Nephron (organoid): ENCODE data around the gene DNAH14.

Experiments
- H3K27ac Mint-ChIP-seq, 3 experiments: 2 replicates each; pipeline ENCODE4 v1.8.0; 2020; ENCODE audit warnings: mixed read lengths in 3 of 3, mild to moderate bottlenecking in 2 of 3, moderate library complexity in 1 of 3
- H3K27me3 Mint-ChIP-seq: 2 replicates; pipeline ENCODE4 v1.8.0; 2021; ENCODE audit warnings: low read depth, mild to moderate bottlenecking, moderate library complexity, mixed read lengths
- H3K36me3 Mint-ChIP-seq: 2 replicates; pipeline ENCODE4 v1.8.0; 2020; ENCODE audit warnings: low read depth, mixed read lengths
- H3K4me1 Mint-ChIP-seq: 2 replicates; pipeline ENCODE4 v1.8.0; 2020; ENCODE audit warnings: mixed read lengths
- H3K4me3 Mint-ChIP-seq, 3 experiments: 2 replicates each; pipeline ENCODE4 v1.8.0; 2020; ENCODE audit warnings: mild to moderate bottlenecking in 3 of 3, mixed read lengths in 3 of 3, moderate library complexity in 2 of 3
- H3K9me3 Mint-ChIP-seq: 2 replicates; pipeline ENCODE4 v1.8.0; 2020; ENCODE audit warnings: mixed read lengths
- CTCF ChIP-seq, 3 experiments: fragments of 200-600 bp; sonication (generic); IDR thresholded peaks; one replicate each; pipeline ENCODE4 v1.5.0; 2021; ENCODE audit warnings: antibody characterized with exemption in 3 of 3; ENCODE audit not compliant: unreplicated experiment in 3 of 3

Gene DNAH14

GRCh38 chr1:225049594-225049993 lies 120.1 kb downstream of the DNAH14 start:
- Mint-ChIP-seq H3K27ac (no peak overlapping the region), H3K27me3 (no peaks in the 10 kb centered on the region), H3K36me3 (no peaks in the 10 kb centered on the region), H3K4me3 (no peak overlapping the region), H3K9me3 (no peaks in the 10 kb centered on the region), H3K4me1 (no peaks in the 10 kb centered on the region)
- no peak for TF ChIP-seq CTCF (IDR thresholded peaks at IDR 0.05; ENCODE audit: unreplicated experiment in 3 of 3)

- no peak for TF ChIP-seq CTCF (IDR thresholded peaks at IDR 0.05; ENCODE audit: unreplicated experiment in 3 of 3)
These were observed 134.2 kb downstream of the DNAH14 start for GRCh38 chr1:225063722-225064121.

GRCh38 chr1:225070972-225071371 lies 141.5 kb downstream of the DNAH14 start:
- Mint-ChIP-seq H3K27ac (no peak overlapping the region), H3K36me3 (peaks cover 67% of the 10 kb centered on the region), H3K4me1 (no peaks in the 10 kb centered on the region), H3K9me3 (peaks cover 51% of the 10 kb centered on the region), H3K27me3 (no peaks in the 10 kb centered on the region), H3K4me3 (no peak overlapping the region)
- TF ChIP-seq CTCF (IDR thresholded peaks at IDR 0.05; ENCODE audit: unreplicated experiment in 3 of 3): no peak

More at GRCh38 chr1:225063722-225064121, 134.2 kb downstream of the DNAH14 start:
- no peak overlapping the region for H3K4me3 Mint-ChIP-seq
- peaks cover 53% of the 10 kb centered on the region for H3K36me3 Mint-ChIP-seq
- no peaks in the 10 kb centered on the region for H3K4me1 Mint-ChIP-seq
- peaks cover 53% of the 10 kb centered on the region for H3K9me3 Mint-ChIP-seq
- no peaks in the 10 kb centered on the region for H3K27me3 Mint-ChIP-seq
- H3K27ac Mint-ChIP-seq: no peak overlapping the region

GRCh38 chr1:225097175-225097574 lies 167.7 kb downstream of the DNAH14 start:
- Mint-ChIP-seq H3K27me3 (no peaks in the 10 kb centered on the region), H3K36me3 (peaks cover 19% of the 10 kb centered on the region), H3K4me1 (no peaks in the 10 kb centered on the region), H3K4me3 (no peak overlapping the region), H3K27ac (no peak overlapping the region), H3K9me3 (peaks cover 23% of the 10 kb centered on the region)
- no peak for TF ChIP-seq CTCF (IDR thresholded peaks at IDR 0.05; ENCODE audit: unreplicated experiment in 3 of 3)

GRCh38 chr1:225111000-225111399 lies 181.5 kb downstream of the DNAH14 start:
- Mint-ChIP-seq H3K4me1 (no peaks in the 10 kb centered on the region), H3K9me3 (peaks cover 6% of the 10 kb centered on the region), H3K36me3 (peaks cover 24% of the 10 kb centered on the region), H3K27me3 (no peaks in the 10 kb centered on the region), H3K4me3 (no peak overlapping the region), H3K27ac (no peak overlapping the region)
- TF ChIP-seq CTCF (IDR thresholded peaks at IDR 0.05; ENCODE audit: unreplicated experiment in 3 of 3): no peak

- Mint-ChIP-seq H3K4me1 (no peaks in the 10 kb centered on the region), H3K9me3 (no peaks in the 10 kb centered on the region), H3K27ac (no peak overlapping the region), H3K36me3 (peaks cover 8% of the 10 kb centered on the region), H3K4me3 (no peak overlapping the region), H3K27me3 (no peaks in the 10 kb centered on the region)
- no peak for TF ChIP-seq CTCF (IDR thresholded peaks at IDR 0.05; ENCODE audit: unreplicated experiment in 3 of 3)
These were observed 183.8 kb downstream of the DNAH14 start for GRCh38 chr1:225113265-225113664.
